ENCODE results near the gene PHACTR1.

The PHACTR1 gene

GRCh38 chr6:13001927-13002326 lies 285.4 kb downstream of the PHACTR1 start:
- Histone ChIP-seq H3K27me3 (ENCODE audit: control insufficient read depth in 5 of 5, insufficient read depth in 4 of 5, low read length in 5 of 5) (no peaks in the 10 kb centered on the region), H3K36me3 (ENCODE audit: control insufficient read depth in 5 of 5, insufficient read depth in 5 of 5, low read length in 5 of 5) (no peaks in the 10 kb centered on the region), H3K4me1 (ENCODE audit: control insufficient read depth in 5 of 5, insufficient read depth in 5 of 5, low read length in 5 of 5) (no peaks in the 10 kb centered on the region), H3K9me3 (ENCODE audit: control insufficient read depth in 5 of 5, low read length in 5 of 5) (no peaks in the 10 kb centered on the region), H3K9ac (ENCODE audit: low read length in 5 of 5) (no peak overlapping the region), H3K4me3 (ENCODE audit: low read depth in 1 of 5, low read length in 5 of 5) (no peak overlapping the region), H3K27ac (ENCODE audit: low read depth, low read length) (no peak overlapping the region)

DNA sequence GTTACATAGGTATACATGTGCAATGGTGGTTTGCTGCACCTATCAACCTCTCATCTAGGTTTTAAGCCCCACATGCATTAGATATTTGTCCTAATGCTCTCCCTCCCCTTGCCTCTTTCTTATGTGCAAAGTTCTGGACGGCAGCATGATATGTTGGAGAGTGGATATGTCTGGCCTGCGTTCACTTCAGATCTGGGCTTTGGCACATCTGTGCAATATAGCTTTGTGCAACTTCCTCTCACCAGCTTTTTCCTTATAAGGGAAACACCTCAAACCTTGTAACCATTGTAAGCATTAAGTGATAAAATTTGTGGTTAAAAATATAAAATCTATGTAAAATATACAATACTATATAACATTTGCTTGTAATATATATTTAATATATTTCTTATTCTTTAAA lies 288.0 kb downstream of the PHACTR1 start:
- no peak overlapping the region for H3K27ac ChIP-seq (ENCODE audit: low read depth, low read length)
- no peaks in the 10 kb centered on the region for H3K27me3 ChIP-seq (ENCODE audit: control insufficient read depth in 5 of 5, insufficient read depth in 4 of 5, low read length in 5 of 5)
- H3K4me1 ChIP-seq (ENCODE audit: control insufficient read depth in 5 of 5, insufficient read depth in 5 of 5, low read length in 5 of 5) = peaks cover 0 to 4% (median 0%) of the 10 kb centered on the region in 5 donors
- no peaks in the 10 kb centered on the region for H3K9me3 ChIP-seq (ENCODE audit: control insufficient read depth in 5 of 5, low read length in 5 of 5)
- H3K4me3 ChIP-seq (ENCODE audit: low read depth in 1 of 5, low read length in 5 of 5) = no peak overlapping the region
- no peaks in the 10 kb centered on the region for H3K36me3 ChIP-seq (ENCODE audit: control insufficient read depth in 5 of 5, insufficient read depth in 5 of 5, low read length in 5 of 5)
- H3K9ac ChIP-seq (ENCODE audit: low read length in 5 of 5) = no peak overlapping the region

- Histone ChIP-seq H3K27ac (ENCODE audit: low read depth, low read length) (no peak overlapping the region), H3K4me3 (ENCODE audit: low read depth in 1 of 5, low read length in 5 of 5) (no peak overlapping the region), H3K9ac (ENCODE audit: low read length in 5 of 5) (no peak overlapping the region), H3K9me3 (ENCODE audit: control insufficient read depth in 5 of 5, low read length in 5 of 5) (no peaks in the 10 kb centered on the region), H3K27me3 (ENCODE audit: control insufficient read depth in 5 of 5, insufficient read depth in 4 of 5, low read length in 5 of 5) (peaks cover 0 to 3% (median 0%) of the 10 kb centered on the region in 5 donors), H3K4me1 (ENCODE audit: control insufficient read depth in 5 of 5, insufficient read depth in 5 of 5, low read length in 5 of 5) (peaks cover 0 to 4% (median 0%) of the 10 kb centered on the region in 5 donors), H3K36me3 (ENCODE audit: control insufficient read depth in 5 of 5, insufficient read depth in 5 of 5, low read length in 5 of 5) (no peaks in the 10 kb centered on the region)
Observed at GRCh38 chr6:13005994-13006393, 289.4 kb downstream of the PHACTR1 start.

DNA sequence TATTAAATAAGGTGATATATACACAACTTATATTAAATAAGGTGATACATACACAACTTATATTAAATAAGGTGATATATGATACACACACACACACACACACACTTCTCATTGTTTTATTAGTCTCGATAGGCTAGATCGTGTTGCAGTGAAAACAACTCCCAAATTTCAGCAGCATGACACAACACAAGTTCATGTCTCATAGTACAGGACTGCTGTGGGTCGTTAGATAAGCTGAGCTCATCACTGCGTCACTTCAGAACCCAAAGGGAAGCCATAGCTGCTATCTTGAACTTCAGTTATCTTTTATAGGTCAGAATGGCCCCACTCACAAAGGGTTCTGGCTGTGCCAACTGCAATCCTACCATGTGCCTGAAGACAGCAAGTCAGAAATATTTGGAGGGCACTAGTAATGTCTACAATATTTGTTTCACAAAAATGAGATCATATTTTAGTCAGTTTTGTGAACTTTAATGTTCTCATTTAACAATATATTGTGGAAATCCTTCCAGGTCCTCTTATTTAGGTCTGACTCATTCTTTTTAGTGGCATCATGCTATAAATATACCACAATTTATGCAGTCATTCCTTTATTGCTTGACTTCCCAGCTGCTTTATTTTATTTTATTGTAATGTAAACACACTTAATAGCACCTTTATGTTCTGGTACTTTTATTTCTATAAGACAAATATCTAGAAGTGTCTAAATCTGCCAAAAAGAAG lies 290.2 kb downstream of the PHACTR1 start:
- Histone ChIP-seq H3K4me1 (ENCODE audit: control insufficient read depth in 5 of 5, insufficient read depth in 5 of 5, low read length in 5 of 5) (peaks cover 0 to 4% (median 0%) of the 10 kb centered on the region in 5 donors), H3K27ac (ENCODE audit: low read depth, low read length) (no peak overlapping the region), H3K9ac (ENCODE audit: low read length in 5 of 5) (no peak overlapping the region)

GRCh38 chr6:13007744-13008143 lies 291.2 kb downstream of the PHACTR1 start:
- H3K4me3 ChIP-seq (ENCODE audit: low read depth in 1 of 5, low read length in 5 of 5) = no peak overlapping the region
- no peak overlapping the region for H3K27ac ChIP-seq (ENCODE audit: low read depth, low read length)
- no peak overlapping the region for H3K9ac ChIP-seq (ENCODE audit: low read length in 5 of 5)
- peaks cover 0 to 6% (median 5%) of the 10 kb centered on the region in 5 donors for H3K4me1 ChIP-seq (ENCODE audit: control insufficient read depth in 5 of 5, insufficient read depth in 5 of 5, low read length in 5 of 5)
- peaks cover 4 to 13% (median 9%) of the 10 kb centered on the region in 5 donors for H3K27me3 ChIP-seq (ENCODE audit: control insufficient read depth in 5 of 5, insufficient read depth in 4 of 5, low read length in 5 of 5)
- no peaks in the 10 kb centered on the region for H3K36me3 ChIP-seq (ENCODE audit: control insufficient read depth in 5 of 5, insufficient read depth in 5 of 5, low read length in 5 of 5)
- H3K9me3 ChIP-seq (ENCODE audit: control insufficient read depth in 5 of 5, low read length in 5 of 5) = no peaks in the 10 kb centered on the region

More for the DNA sequence above, 290.2 kb downstream of the PHACTR1 start:
- H3K27me3 ChIP-seq (ENCODE audit: control insufficient read depth in 5 of 5, insufficient read depth in 4 of 5, low read length in 5 of 5) = peaks cover 0 to 5% (median 3%) of the 10 kb centered on the region in 5 donors
- H3K9me3 ChIP-seq (ENCODE audit: control insufficient read depth in 5 of 5, low read length in 5 of 5) = no peaks in the 10 kb centered on the region
- no peaks in the 10 kb centered on the region for H3K36me3 ChIP-seq (ENCODE audit: control insufficient read depth in 5 of 5, insufficient read depth in 5 of 5, low read length in 5 of 5)
- H3K4me3 ChIP-seq (ENCODE audit: low read depth in 1 of 5, low read length in 5 of 5) = no peak overlapping the region

GRCh38 chr6:13009031-13009430 lies 292.5 kb downstream of the PHACTR1 start:
- Histone ChIP-seq H3K27ac (ENCODE audit: low read depth, low read length) (no peak overlapping the region), H3K36me3 (ENCODE audit: control insufficient read depth in 5 of 5, insufficient read depth in 5 of 5, low read length in 5 of 5) (no peaks in the 10 kb centered on the region), H3K4me3 (ENCODE audit: low read depth in 1 of 5, low read length in 5 of 5) (no peak overlapping the region), H3K9me3 (ENCODE audit: control insufficient read depth in 5 of 5, low read length in 5 of 5) (no peaks in the 10 kb centered on the region), H3K27me3 (ENCODE audit: control insufficient read depth in 5 of 5, insufficient read depth in 4 of 5, low read length in 5 of 5) (peaks cover 9 to 20% (median 15%) of the 10 kb centered on the region in 5 donors), H3K4me1 (ENCODE audit: control insufficient read depth in 5 of 5, insufficient read depth in 5 of 5, low read length in 5 of 5) (peaks cover 0 to 18% (median 15%) of the 10 kb centered on the region in 5 donors), H3K9ac (ENCODE audit: low read length in 5 of 5) (no peak overlapping the region)

- no peaks in the 10 kb centered on the region for H3K9me3 ChIP-seq (ENCODE audit: control insufficient read depth in 5 of 5, low read length in 5 of 5)
- H3K4me1 ChIP-seq (ENCODE audit: control insufficient read depth in 5 of 5, insufficient read depth in 5 of 5, low read length in 5 of 5) = peaks cover 0 to 22% (median 19%) of the 10 kb centered on the region in 5 donors
- H3K4me3 ChIP-seq (ENCODE audit: low read depth in 1 of 5, low read length in 5 of 5) = no peak overlapping the region
Observed at GRCh38 chr6:13009461-13009860, 292.9 kb downstream of the PHACTR1 start.

DNA sequence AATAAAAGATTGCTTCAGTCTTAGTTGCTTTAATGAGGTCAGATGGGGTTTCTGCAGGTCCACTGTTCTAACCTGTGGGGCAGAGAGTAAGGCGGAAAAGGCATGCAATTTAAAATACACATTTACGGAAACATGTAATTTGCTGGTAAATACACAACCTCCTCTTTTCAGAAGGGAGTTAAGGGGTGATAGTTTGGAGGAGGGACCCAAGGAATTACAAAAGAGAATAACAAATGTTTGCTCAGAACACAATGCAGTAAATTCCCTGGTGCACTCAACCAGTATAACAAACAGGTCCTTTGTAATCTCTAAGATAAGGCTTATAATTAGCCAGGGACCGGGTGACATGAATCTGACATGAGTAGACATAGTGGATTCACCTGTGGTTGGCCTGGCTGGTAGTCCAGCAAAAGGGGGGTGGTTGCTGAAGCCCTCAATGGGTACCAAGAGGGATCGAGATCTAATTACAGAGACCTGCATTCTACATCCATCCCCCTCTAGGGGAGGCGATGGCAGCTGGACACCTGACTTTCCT lies 295.1 kb downstream of the PHACTR1 start:
- H3K27me3 ChIP-seq (ENCODE audit: control insufficient read depth in 5 of 5, insufficient read depth in 4 of 5, low read length in 5 of 5) = peaks cover 9 to 36% (median 22%) of the 10 kb centered on the region in 5 donors
- H3K4me1 ChIP-seq (ENCODE audit: control insufficient read depth in 5 of 5, insufficient read depth in 5 of 5, low read length in 5 of 5) = peaks cover 0 to 26% (median 19%) of the 10 kb centered on the region in 5 donors
- H3K36me3 ChIP-seq (ENCODE audit: control insufficient read depth in 5 of 5, insufficient read depth in 5 of 5, low read length in 5 of 5) = no peaks in the 10 kb centered on the region
- no peaks in the 10 kb centered on the region for H3K9me3 ChIP-seq (ENCODE audit: control insufficient read depth in 5 of 5, low read length in 5 of 5)
- H3K9ac ChIP-seq (ENCODE audit: low read length in 5 of 5) = no peak overlapping the region
- no peak overlapping the region for H3K4me3 ChIP-seq (ENCODE audit: low read depth in 1 of 5, low read length in 5 of 5)
- H3K27ac ChIP-seq (ENCODE audit: low read depth, low read length) = no peak overlapping the region

More at GRCh38 chr6:13009461-13009860, 292.9 kb downstream of the PHACTR1 start:
- Histone ChIP-seq H3K36me3 (ENCODE audit: control insufficient read depth in 5 of 5, insufficient read depth in 5 of 5, low read length in 5 of 5) (no peaks in the 10 kb centered on the region), H3K9ac (ENCODE audit: low read length in 5 of 5) (no peak overlapping the region), H3K27me3 (ENCODE audit: control insufficient read depth in 5 of 5, insufficient read depth in 4 of 5, low read length in 5 of 5) (peaks cover 9 to 21% (median 19%) of the 10 kb centered on the region in 5 donors), H3K27ac (ENCODE audit: low read depth, low read length) (no peak overlapping the region)

- Histone ChIP-seq H3K9me3 (ENCODE audit: control insufficient read depth in 5 of 5, low read length in 5 of 5) (no peaks in the 10 kb centered on the region), H3K4me3 (ENCODE audit: low read depth in 1 of 5, low read length in 5 of 5) (no peak overlapping the region), H3K27me3 (ENCODE audit: control insufficient read depth in 5 of 5, insufficient read depth in 4 of 5, low read length in 5 of 5) (peaks cover 9 to 36% (median 22%) of the 10 kb centered on the region in 5 donors), H3K9ac (ENCODE audit: low read length in 5 of 5) (no peak overlapping the region), H3K36me3 (ENCODE audit: control insufficient read depth in 5 of 5, insufficient read depth in 5 of 5, low read length in 5 of 5) (no peaks in the 10 kb centered on the region), H3K4me1 (ENCODE audit: control insufficient read depth in 5 of 5, insufficient read depth in 5 of 5, low read length in 5 of 5) (peaks cover 0 to 26% (median 19%) of the 10 kb centered on the region in 5 donors), H3K27ac (ENCODE audit: low read depth, low read length) (no peak overlapping the region)
Observed at GRCh38 chr6:13012296-13012695, 295.7 kb downstream of the PHACTR1 start.

DNA sequence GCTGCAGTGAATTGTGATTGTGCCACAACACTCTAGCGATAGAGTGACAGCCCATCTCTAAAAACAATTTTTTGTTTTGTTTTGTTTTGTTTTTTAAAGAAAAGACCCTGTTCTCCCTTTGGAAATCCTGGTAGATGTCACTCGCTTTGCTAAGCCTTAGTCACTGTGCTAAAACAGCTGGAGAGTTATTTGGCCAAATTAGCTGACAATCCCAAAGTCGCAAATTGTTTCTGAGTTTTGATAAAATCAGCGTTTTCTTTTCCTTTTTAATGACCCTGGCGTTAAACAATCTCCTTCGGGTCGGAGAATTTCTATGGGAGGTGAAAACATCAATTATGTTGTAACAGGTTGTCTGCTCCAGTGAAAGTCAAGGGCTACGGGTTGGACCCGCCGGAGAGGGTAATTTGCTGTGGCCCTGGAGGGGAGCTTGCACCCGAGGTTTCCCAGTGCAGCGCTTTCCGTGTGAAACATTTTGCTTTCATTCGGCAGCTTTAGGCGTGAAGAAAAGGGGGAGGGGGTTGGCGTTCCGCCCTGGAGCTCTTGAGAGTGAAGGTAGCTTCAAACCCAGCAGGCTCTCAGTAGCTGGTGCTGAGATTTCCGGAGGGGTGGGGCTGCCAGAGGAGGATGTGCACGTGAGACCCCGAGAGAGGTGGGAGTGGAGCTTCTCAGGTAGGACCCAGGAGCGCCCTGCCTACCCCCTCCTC lies 296.6 kb downstream of the PHACTR1 start:
- Histone ChIP-seq H3K9ac (ENCODE audit: low read length in 5 of 5) (peak overlapping the region in 3 of 5 donors; percentile 26 to 41 (median 29)), H3K9me3 (ENCODE audit: control insufficient read depth in 5 of 5, low read length in 5 of 5) (no peaks in the 10 kb centered on the region), H3K36me3 (ENCODE audit: control insufficient read depth in 5 of 5, insufficient read depth in 5 of 5, low read length in 5 of 5) (no peaks in the 10 kb centered on the region), H3K4me1 (ENCODE audit: control insufficient read depth in 5 of 5, insufficient read depth in 5 of 5, low read length in 5 of 5) (peaks cover 0 to 24% (median 19%) of the 10 kb centered on the region in 5 donors), H3K27me3 (ENCODE audit: control insufficient read depth in 5 of 5, insufficient read depth in 4 of 5, low read length in 5 of 5) (peaks cover 9 to 36% (median 22%) of the 10 kb centered on the region in 5 donors), H3K4me3 (ENCODE audit: low read depth in 1 of 5, low read length in 5 of 5) (peak overlapping the region; percentile 67 to 74 (median 70)), H3K27ac (ENCODE audit: low read depth, low read length) (no peak overlapping the region)
